Measurements from ENCODE around the gene LARP1.

LARP1 gene

GRCh38 chr5:154795235-154795596 lies 40.0 kb downstream of the LARP1 start:
- DNase-seq (ENCODE audit: low read depth): peak; percentile 13
- no peak for TF ChIP-seq CTCF (conservative IDR thresholded peaks at IDR 0.05; ENCODE audit: low read length)
- H3K4me3 ChIP-seq (ENCODE audit: low read length): no peak overlapping the region

GRCh38 chr5:154797762-154798161 lies 42.6 kb downstream of the LARP1 start:
- no peak for TF ChIP-seq CTCF (conservative IDR thresholded peaks at IDR 0.05; ENCODE audit: low read length)
- peak; percentile 75 for DNase-seq (ENCODE audit: low read depth)

GRCh38 chr5:154800582-154800981 lies 45.4 kb downstream of the LARP1 start:
- no peak for DNase-seq (ENCODE audit: low read depth)
- TF ChIP-seq CTCF (conservative IDR thresholded peaks at IDR 0.05; ENCODE audit: low read length): no peak

More at GRCh38 chr5:154797762-154798161, 42.6 kb downstream of the LARP1 start:
- H3K4me3 ChIP-seq (ENCODE audit: low read length): no peak overlapping the region

GRCh38 chr5:154801083-154801482 lies 45.9 kb downstream of the LARP1 start:
- no peak for DNase-seq (ENCODE audit: low read depth)
- H3K4me3 ChIP-seq (ENCODE audit: low read length): no peak overlapping the region
- no peak for TF ChIP-seq CTCF (conservative IDR thresholded peaks at IDR 0.05; ENCODE audit: low read length)

More at GRCh38 chr5:154800582-154800981, 45.4 kb downstream of the LARP1 start:
- no peak overlapping the region for H3K4me3 ChIP-seq (ENCODE audit: low read length)

GRCh38 chr5:154802050-154802449 lies 46.9 kb downstream of the LARP1 start:
- TF ChIP-seq CTCF (conservative IDR thresholded peaks at IDR 0.05; ENCODE audit: low read length): no peak
- no peak overlapping the region for H3K4me3 ChIP-seq (ENCODE audit: low read length)
- DNase-seq (ENCODE audit: low read depth): no peak

GRCh38 chr5:154806176-154806575 lies 51.0 kb downstream of the LARP1 start:
- no peak for DNase-seq (ENCODE audit: low read depth)
- H3K4me3 ChIP-seq (ENCODE audit: low read length): no peak overlapping the region
- no peak for TF ChIP-seq CTCF (conservative IDR thresholded peaks at IDR 0.05; ENCODE audit: low read length)

GRCh38 chr5:154811239-154811638 lies 56.1 kb downstream of the LARP1 start:
- no peak for DNase-seq (ENCODE audit: low read depth)
- H3K4me3 ChIP-seq (ENCODE audit: low read length): no peak overlapping the region
- no peak for TF ChIP-seq CTCF (conservative IDR thresholded peaks at IDR 0.05; ENCODE audit: low read length)
